Measurements from ENCODE around the gene CPPED1. TPM values are rescaled to one million over a fixed set of nuclear protein-coding genes. Genes with fewer than 3 reads are reported as not detected.

CPPED1 gene
- total RNA-seq, 1 donor from 2014 or later, result 7.7 TPM

GRCh38 chr16:12811441-12812383 lies 8.0 kb upstream of the CPPED1 start:
- Mint-ChIP-seq H3K27me3 (ENCODE audit: low read depth) (no peaks in the 10 kb centered on the region), H3K9me3 (peaks cover 7% of the 10 kb centered on the region)

GRCh38 chr16:12805066-12805465 lies 1.4 kb upstream of the CPPED1 start:
- Mint-ChIP-seq H3K27me3 (ENCODE audit: low read depth) (no peaks in the 10 kb centered on the region), H3K4me1 (peaks cover 20% of the 10 kb centered on the region), H3K9me3 (peaks cover under 1% of the 10 kb centered on the region), H3K27ac (no peak overlapping the region), H3K4me3 (peak overlapping the region; percentile 34), H3K36me3 (no peaks in the 10 kb centered on the region)
- DNase-seq (ENCODE audit: low spot score in 2 of 2, unreplicated experiment in 2 of 2), result no peak
- no peak for TF ChIP-seq CTCF (IDR thresholded peaks at IDR 0.05; ENCODE audit: unreplicated experiment)

More at GRCh38 chr16:12811441-12812383, 8.0 kb upstream of the CPPED1 start:
- no peaks in the 10 kb centered on the region for H3K4me1 Mint-ChIP-seq
- DNase-seq (ENCODE audit: low spot score in 2 of 2, unreplicated experiment in 2 of 2), result no peak
- no peak for TF ChIP-seq CTCF (IDR thresholded peaks at IDR 0.05; ENCODE audit: unreplicated experiment)
- H3K4me3 Mint-ChIP-seq, result no peak overlapping the region
- H3K36me3 Mint-ChIP-seq, result no peaks in the 10 kb centered on the region
- no peak overlapping the region for H3K27ac Mint-ChIP-seq

GRCh38 chr16:12804395-12804794 lies 708 bp upstream of the CPPED1 start:
- Mint-ChIP-seq H3K9me3 (no peaks in the 10 kb centered on the region), H3K4me1 (peaks cover 20% of the 10 kb centered on the region), H3K27ac (no peak overlapping the region), H3K4me3 (peak overlapping the region; percentile 86), H3K27me3 (ENCODE audit: low read depth) (no peaks in the 10 kb centered on the region), H3K36me3 (no peaks in the 10 kb centered on the region)
- no peak for DNase-seq (ENCODE audit: low spot score in 2 of 2, unreplicated experiment in 2 of 2)
- TF ChIP-seq CTCF (IDR thresholded peaks at IDR 0.05; ENCODE audit: unreplicated experiment), result no peak

- no peak for DNase-seq (ENCODE audit: low spot score in 2 of 2, unreplicated experiment in 2 of 2)
- no peaks in the 10 kb centered on the region for H3K36me3 Mint-ChIP-seq
- H3K27ac Mint-ChIP-seq, result peak overlapping the region; percentile 89
- H3K4me1 Mint-ChIP-seq, result peaks cover 25% of the 10 kb centered on the region
- H3K4me3 Mint-ChIP-seq, result peak overlapping the region; percentile 86
- TF ChIP-seq CTCF (IDR thresholded peaks at IDR 0.05; ENCODE audit: unreplicated experiment), result no peak
- no peaks in the 10 kb centered on the region for H3K9me3 Mint-ChIP-seq
- no peaks in the 10 kb centered on the region for H3K27me3 Mint-ChIP-seq (ENCODE audit: low read depth)
Measured at GRCh38 chr16:12802661-12803060, 1.0 kb downstream of the CPPED1 start.

GRCh38 chr16:12802048-12802447 lies 1.6 kb downstream of the CPPED1 start:
- no peaks in the 10 kb centered on the region for H3K36me3 Mint-ChIP-seq
- H3K27ac Mint-ChIP-seq, result peak overlapping the region; percentile 89
- H3K4me1 Mint-ChIP-seq, result peaks cover 25% of the 10 kb centered on the region
- no peak for TF ChIP-seq CTCF (IDR thresholded peaks at IDR 0.05; ENCODE audit: unreplicated experiment)
- no peaks in the 10 kb centered on the region for H3K27me3 Mint-ChIP-seq (ENCODE audit: low read depth)
- H3K9me3 Mint-ChIP-seq, result no peaks in the 10 kb centered on the region
- no peak for DNase-seq (ENCODE audit: low spot score in 2 of 2, unreplicated experiment in 2 of 2)
- H3K4me3 Mint-ChIP-seq, result peak overlapping the region; percentile 86

Data from mesothelial cell of epicardium (in vitro differentiated cells).